T-cell (primary cell): ENCODE data around the gene RIT1. TPM values are rescaled to one million over a fixed set of nuclear protein-coding genes. Genes with fewer than 3 reads are reported as not detected.

Experiments
- ATAC-seq, 4 experiments: fragments of 200-7000 bp in 3 of 4; fragments of 150-1000 bp in 1 of 4; cut with Tn5 transposase; replicated peaks in 1 of 4; 1 replicate in 3 of 4; 2 replicates in 1 of 4; pipeline ENCODE4 v1.10.0; 2021; ENCODE audit warnings: moderate library complexity in 3 of 4, mild to moderate bottlenecking in 2 of 4, moderate number of reproducible peaks in 1 of 4
- CTCF ChIA-PET, 2 donors: fragments of 300-600 bp; sonication (Branson Sonifier 250); formaldehyde crosslinking; loops; one replicate each; lab custom pipeline; 2022; ENCODE audit warnings: antibody characterized with exemption in 2 of 2; lab: Charles Lee
- POLR2A ChIA-PET, 2 donors: fragments of 300-600 bp; sonication (Branson Sonifier 250); formaldehyde crosslinking; loops; one replicate each; lab custom pipeline; 2022; ENCODE audit warnings: antibody characterized with exemption in 2 of 2; lab: Charles Lee
- DNase-seq, 35 experiments: peaks; one replicate each; pipeline versions ENCODE4 v3.0.0 to v3.0.0-alpha.2; 2013 to 2023
- H3K27ac ChIP-seq: one replicate; pipeline ENCODE4 v1.5.1; 2013; ENCODE audit warnings: low read length
- H3K27me3 ChIP-seq, 2 experiments: replicated peaks in 1 of 2; 1 replicate in 1 of 2; 2 replicates in 1 of 2; pipeline versions ENCODE4 v1.6.1 to v1.7.0; 2013; ENCODE audit warnings: low read length in 1 of 2, mixed read lengths in 1 of 2; ENCODE audit not compliant: control insufficient read depth in 2 of 2, insufficient read depth in 2 of 2; ENCODE audit errors: extremely low read depth in 1 of 2
- H3K36me3 ChIP-seq, 2 donors: 1 replicate in 1 of 2; 2 replicates in 1 of 2; pipeline versions ENCODE4 v1.6.1 to v1.7.0; 2013; ENCODE audit warnings: low read length in 1 of 2; ENCODE audit not compliant: control insufficient read depth in 2 of 2, insufficient read depth in 1 of 2; ENCODE audit errors: extremely low read depth in 1 of 2
- H3K4me1 ChIP-seq, 2 experiments: 1 replicate in 1 of 2; 2 replicates in 1 of 2; pipeline versions ENCODE4 v1.6.1 to v1.7.0; 2013; ENCODE audit warnings: low read length in 2 of 2, mixed read lengths in 1 of 2; ENCODE audit not compliant: insufficient read depth in 2 of 2, control insufficient read depth in 1 of 2; ENCODE audit errors: extremely low read depth in 1 of 2
- H3K4me3 ChIP-seq, 2 donors: 1 replicate in 1 of 2; 2 replicates in 1 of 2; pipeline versions ENCODE4 v1.5.1 to v1.7.0; 2013; ENCODE audit warnings: mild to moderate bottlenecking in 2 of 2, low read length in 1 of 2, moderate library complexity in 1 of 2; ENCODE audit not compliant: control insufficient read depth in 1 of 2; ENCODE audit errors: extremely low read depth in 1 of 2
- H3K9me3 ChIP-seq: 2 replicates; pipeline ENCODE4 v1.7.0; 2013
- H3K27ac Mint-ChIP-seq, 2 donors: one replicate each; pipeline ENCODE4 v1.8.0; 2020 to 2021; ENCODE audit warnings: mild to moderate bottlenecking in 2 of 2, mixed read lengths in 2 of 2
- H3K27me3 Mint-ChIP-seq, 2 donors: one replicate each; pipeline ENCODE4 v1.8.0; 2021 to 2022; ENCODE audit warnings: mixed read lengths in 2 of 2
- H3K36me3 Mint-ChIP-seq: one replicate; pipeline ENCODE4 v1.8.0; 2021; ENCODE audit warnings: mixed read lengths
- H3K4me1 Mint-ChIP-seq, 3 donors: one replicate each; pipeline ENCODE4 v1.8.0; 2020 to 2022; ENCODE audit warnings: mixed read lengths in 3 of 3, mild to moderate bottlenecking in 1 of 3
- H3K4me3 Mint-ChIP-seq, 3 donors: one replicate each; pipeline ENCODE4 v1.8.0; 2020 to 2022; ENCODE audit warnings: mild to moderate bottlenecking in 3 of 3, mixed read lengths in 3 of 3, moderate library complexity in 3 of 3
- H3K9me3 Mint-ChIP-seq, 3 donors: one replicate each; pipeline ENCODE4 v1.8.0; 2020 to 2022; ENCODE audit warnings: mixed read lengths in 3 of 3
- WGBS: methylation state at CpG from one replicate; pipeline ENCODE4 v1.1.5; 2013; ENCODE audit warnings: missing lambda C conversion rate; ENCODE audit not compliant: insufficient coverage; 5-methylcytosine and 5-hydroxymethylcytosine counted together
- total RNA-seq, 35 experiments: library from RNA in 6 of 35; stranded (reverse) in 6 of 35; fragments of 120-200 nt in 1 of 35; gene quantifications; one replicate each; pipeline versions ENCODE4 v1.2.1 to v1.2.4 and lab custom pipeline; 2013 to 2026

The RIT1 gene
- total RNA-seq, 5 donors from 2014 or later (not counting 1 experiment from before 2014, with no cell fraction given): 35.3 to 56.4 (median 39.2) TPM

DNA sequence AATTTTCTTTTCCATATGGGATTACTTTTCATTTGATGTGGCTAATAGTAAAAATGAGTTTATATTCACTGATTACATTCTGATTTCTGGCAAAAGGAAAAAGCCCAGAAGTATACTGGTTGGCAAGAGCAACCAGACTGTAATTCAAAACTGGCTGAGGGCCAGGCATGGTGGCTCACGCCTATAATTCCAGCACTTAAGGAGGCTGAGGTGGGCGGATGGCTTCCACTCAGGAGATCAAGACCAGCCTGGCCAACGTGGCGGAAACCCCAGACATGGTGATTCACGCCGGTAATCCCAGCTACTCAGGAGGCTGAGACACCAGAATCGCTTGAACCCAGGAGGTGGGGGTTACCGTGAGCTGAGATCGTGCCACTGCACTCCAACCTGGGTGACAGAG is 37.3 kb downstream of the RIT1 start:
- whole genome bisulfite sequencing: 90% methylated on average over 9 of the region's 9 CpGs
- Mint-ChIP-seq H3K36me3 (peaks cover 8% of the 10 kb centered on the region), H3K27ac (no peak overlapping the region), H3K27me3 (no peaks in the 10 kb centered on the region), H3K4me3 (no peak overlapping the region), H3K4me1 (no peaks in the 10 kb centered on the region), H3K9me3 (no peaks in the 10 kb centered on the region)
- no peak for ATAC-seq
- ChIA-PET POLR2A (no interaction called here), CTCF (interaction anchor here in 1 of 2 donors (0.6 to 0.9 kb wide), 2 partner anchors 9 to 192 kb away, joined by 3 to 4 read pairs; no protein-coding TSS in a partner anchor)
- no peak overlapping the region for H3K4me3 ChIP-seq
- DNase-seq: no peak
- H3K4me1 ChIP-seq: no peaks in the 10 kb centered on the region
- H3K9me3 ChIP-seq: no peaks in the 10 kb centered on the region
- no peak overlapping the region for H3K27ac ChIP-seq
- peaks cover 0 to 9% of the 10 kb centered on the region in 2 donors for H3K36me3 ChIP-seq
- no peaks in the 10 kb centered on the region for H3K27me3 ChIP-seq

DNA sequence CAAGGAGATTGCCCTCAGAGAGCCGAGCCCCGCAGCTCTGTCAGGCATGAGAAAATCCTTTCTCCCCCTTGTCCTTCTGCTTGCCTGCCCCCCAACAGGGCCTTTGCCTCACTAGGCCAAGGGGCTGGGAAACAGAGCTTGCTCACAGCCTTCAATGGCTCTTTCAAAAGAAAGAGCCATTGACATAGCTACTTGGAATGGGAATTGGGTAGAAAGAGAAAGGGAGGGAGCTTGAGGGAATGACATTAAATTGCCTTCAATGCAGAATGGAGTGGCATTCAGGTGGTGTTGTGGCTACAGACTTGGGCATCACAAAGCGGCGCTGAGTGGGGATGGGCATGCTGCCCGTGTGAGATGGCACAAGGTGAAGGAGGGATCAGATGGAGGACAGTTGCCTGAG is 38.6 kb downstream of the RIT1 start:
- Mint-ChIP-seq H3K4me3 (no peak overlapping the region), H3K27ac (no peak overlapping the region), H3K4me1 (no peaks in the 10 kb centered on the region), H3K27me3 (no peaks in the 10 kb centered on the region), H3K9me3 (no peaks in the 10 kb centered on the region), H3K36me3 (peaks cover 8% of the 10 kb centered on the region)
- POLR2A ChIA-PET: interaction anchor here in 1 of 2 donors (0.5 kb wide), 1 partner anchor 1649 kb away, joined by 3 read pairs; no protein-coding TSS in a partner anchor
- Histone ChIP-seq H3K4me3 (no peak overlapping the region), H3K9me3 (no peaks in the 10 kb centered on the region), H3K36me3 (peaks cover 0 to 9% of the 10 kb centered on the region in 2 donors), H3K27me3 (no peaks in the 10 kb centered on the region), H3K4me1 (no peaks in the 10 kb centered on the region), H3K27ac (no peak overlapping the region)
- ATAC-seq: no peak
- CTCF ChIA-PET: interaction anchor here in 1 of 2 donors (0.6 kb wide), 1 partner anchor 416 kb away, joined by 3 read pairs; no protein-coding TSS in a partner anchor
- 96% methylated on average over 4 of the region's 5 CpGs for WGBS
- DNase-seq: no peak

DNA sequence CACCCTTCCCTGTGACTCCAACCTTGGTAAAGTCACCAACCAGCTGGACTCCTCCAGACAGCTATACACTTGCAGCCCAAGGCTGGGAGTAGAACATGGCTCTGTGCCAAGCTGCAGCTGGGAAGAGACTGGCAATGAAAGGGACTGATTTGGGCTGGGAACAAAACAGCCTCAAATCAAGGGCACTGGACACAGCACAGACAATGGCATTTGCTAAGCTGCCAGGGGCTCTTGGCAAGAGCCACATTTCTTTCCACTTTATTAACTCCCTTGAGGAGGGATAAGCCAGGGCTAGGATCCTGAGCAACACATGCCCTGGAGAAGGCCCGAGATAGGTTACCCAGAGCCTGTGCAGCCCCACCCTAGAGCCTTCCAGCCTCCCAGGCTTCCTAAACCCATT is 39.8 kb downstream of the RIT1 start:
- 90% methylated on average over 1 of the region's 1 CpG for WGBS
- ChIA-PET POLR2A (interaction anchor here in 1 of 2 donors (0.5 to 0.6 kb wide), 2 partner anchors 45 to 362 kb away, joined by 4 read pairs; no protein-coding TSS in a partner anchor), CTCF (no interaction called here)
- Histone ChIP-seq H3K27ac (no peak overlapping the region), H3K4me3 (no peak overlapping the region), H3K36me3 (peaks cover 0 to 9% of the 10 kb centered on the region in 2 donors), H3K9me3 (no peaks in the 10 kb centered on the region), H3K27me3 (no peaks in the 10 kb centered on the region), H3K4me1 (no peaks in the 10 kb centered on the region)
- DNase-seq (no peak), ATAC-seq (no peak)
- Mint-ChIP-seq H3K27me3 (no peaks in the 10 kb centered on the region), H3K36me3 (peaks cover 5% of the 10 kb centered on the region), H3K4me3 (no peak overlapping the region), H3K9me3 (no peaks in the 10 kb centered on the region), H3K27ac (no peak overlapping the region), H3K4me1 (no peaks in the 10 kb centered on the region)

- WGBS: 96% methylated on average over 8 of the region's 8 CpGs
- H3K27ac Mint-ChIP-seq: no peak overlapping the region
- POLR2A ChIA-PET: no interaction called here
- peaks cover 4% of the 10 kb centered on the region for H3K36me3 Mint-ChIP-seq
- ATAC-seq: no peak
- CTCF ChIA-PET: interaction anchor here in 1 of 2 donors (0.5 kb wide), 1 partner anchor 38 kb away, joined by 3 read pairs; no protein-coding TSS in a partner anchor
- H3K9me3 Mint-ChIP-seq: no peaks in the 10 kb centered on the region
- Histone ChIP-seq H3K36me3 (peaks cover 0 to 7% of the 10 kb centered on the region in 2 donors), H3K27me3 (no peaks in the 10 kb centered on the region), H3K4me3 (no peak overlapping the region), H3K9me3 (no peaks in the 10 kb centered on the region), H3K27ac (no peak overlapping the region), H3K4me1 (no peaks in the 10 kb centered on the region)
- H3K4me3 Mint-ChIP-seq: no peak overlapping the region
- H3K4me1 Mint-ChIP-seq: no peaks in the 10 kb centered on the region
- DNase-seq: no peak
- H3K27me3 Mint-ChIP-seq: peaks cover 0 to under 1% of the 10 kb centered on the region in 2 donors
These were observed 43.4 kb downstream of the RIT1 start for GRCh38 chr1:155867766-155868165.

- Histone ChIP-seq H3K9me3 (no peaks in the 10 kb centered on the region), H3K27me3 (peaks cover 0 to 12% of the 10 kb centered on the region in 2 experiments), H3K4me1 (peaks cover 0 to 15% of the 10 kb centered on the region in 2 experiments), H3K4me3 (no peak overlapping the region), H3K36me3 (no peaks in the 10 kb centered on the region), H3K27ac (no peak overlapping the region)
- peaks cover under 1 to 14% of the 10 kb centered on the region in 2 donors for H3K27me3 Mint-ChIP-seq
- ChIA-PET POLR2A (interaction anchor here in 1 of 2 donors (0.6 to 0.7 kb wide), 2 partner anchors 8 to 254 kb away, joined by 5 to 8 read pairs; no protein-coding TSS in a partner anchor), CTCF (interaction anchor here in 1 of 2 donors (0.6 kb wide), 1 partner anchor 45 kb away, joined by 4 read pairs; no protein-coding TSS in a partner anchor)
- H3K4me3 Mint-ChIP-seq: no peak overlapping the region
- H3K4me1 Mint-ChIP-seq: peaks cover 7 to 14% (median 9%) of the 10 kb centered on the region in 3 donors
- peaks cover under 1% of the 10 kb centered on the region for H3K36me3 Mint-ChIP-seq
- H3K27ac Mint-ChIP-seq: no peak overlapping the region
- DNase-seq (no peak), ATAC-seq (no peak)
- no peaks in the 10 kb centered on the region for H3K9me3 Mint-ChIP-seq
These were observed 46.8 kb downstream of the RIT1 start for GRCh38 chr1:155864393-155864792.

GRCh38 chr1:155861896-155862295 is 49.3 kb downstream of the RIT1 start:
- no peaks in the 10 kb centered on the region for H3K36me3 ChIP-seq
- no peak overlapping the region for H3K27ac Mint-ChIP-seq
- ChIA-PET POLR2A (interaction anchor here in 1 of 2 donors (0.5 kb wide), 1 partner anchor 61 kb away, joined by 3 read pairs; no protein-coding TSS in a partner anchor), CTCF (no interaction called here)
- no peak overlapping the region for H3K4me3 Mint-ChIP-seq
- no peak overlapping the region for H3K27ac ChIP-seq
- H3K4me1 ChIP-seq: peaks cover 2 to 27% of the 10 kb centered on the region in 2 experiments
- DNase-seq (no peak), ATAC-seq (no peak)
- no peak overlapping the region for H3K4me3 ChIP-seq
- peaks cover 2 to 15% of the 10 kb centered on the region in 2 donors for H3K27me3 Mint-ChIP-seq
- H3K9me3 ChIP-seq: no peaks in the 10 kb centered on the region
- peaks cover 0 to 12% of the 10 kb centered on the region in 2 experiments for H3K27me3 ChIP-seq
- no CpG with 5 or more reads among the region's 2 CpGs for WGBS
- H3K36me3 Mint-ChIP-seq: no peaks in the 10 kb centered on the region
- peaks cover 18 to 34% (median 34%) of the 10 kb centered on the region in 3 donors for H3K4me1 Mint-ChIP-seq
- H3K9me3 Mint-ChIP-seq: no peaks in the 10 kb centered on the region
